Measurements from ENCODE around the gene S100A7. TPM values are rescaled to one million over a fixed set of nuclear protein-coding genes. Genes with fewer than 3 reads are reported as not detected.

The S100A7 gene
- total and polyA plus RNA-seq, 2 of the 4 experiments (the other 2 are of a cell fraction): not detected

GRCh38 chr1:153441238-153441755 is 19.2 kb downstream of the S100A7 start:
- no peak overlapping the region for H4K91ac ChIP-seq (ENCODE audit: insufficient read depth, low read depth, low read length)
- no peak overlapping the region for H3K18ac ChIP-seq (ENCODE audit: low read depth, low read length)
- peak overlapping the region; percentile 32 for H2AFZ ChIP-seq (replicated peaks; ENCODE audit: low read length, poor library complexity)
- ATAC-seq (ENCODE audit: low read depth) (no peak), DNase-seq (no peak)
- peaks cover 2% of the 10 kb centered on the region for H3K27me3 ChIP-seq (ENCODE audit: control insufficient read depth, insufficient read depth, low read length)
- WGBS, 2 experiments (ENCODE audit: extremely low coverage in 2 of 2, insufficient read length in 1 of 2): 45% methylated on average over 4 of the region's 9 CpGs; no CpG with 5 or more reads in 1 of the 2 experiments
- no peaks in the 10 kb centered on the region for H3K9me1 ChIP-seq (ENCODE audit: insufficient read depth, low read length)
- no peak overlapping the region for H4K5ac ChIP-seq (ENCODE audit: low read depth, low read length)
- no peak overlapping the region for H3K14ac ChIP-seq (replicated peaks; ENCODE audit: low read depth, low read length)
- dilution Hi-C loops (cut with HindIII; ENCODE audit: low sequenced_read_pairs, unreplicated experiment) (no loop called here), in situ Hi-C loops (cut with MboI; ENCODE audit: low sequenced_read_pairs) (no loop called here), intact Hi-C loops (cut with micrococcal nuclease) (no loop called here)
- H3K4me2 ChIP-seq (ENCODE audit: low read depth, low read length): no peak overlapping the region
- H3K79me1 ChIP-seq (ENCODE audit: low read depth in 1 of 2, low read length in 2 of 2): no peaks in the 10 kb centered on the region
- no peak overlapping the region for H2BK20ac ChIP-seq (ENCODE audit: low read depth, low read length)
- no peak overlapping the region for H3K27ac ChIP-seq (ENCODE audit: insufficient read depth, low read length)
- ChIA-PET POLR2A (ENCODE audit: unreplicated experiment) (no interaction called here), CTCF (no interaction called here)
- H4K20me1 ChIP-seq (ENCODE audit: insufficient read depth, low read length): no peaks in the 10 kb centered on the region
- H2AK9ac ChIP-seq (replicated peaks; ENCODE audit: low read depth, low read length, poor library complexity): no peak overlapping the region
- no peak overlapping the region for H3K56ac ChIP-seq (ENCODE audit: extremely low read depth, insufficient read depth, low read length)
- BruUV-seq (replicated peaks): no TSS peak
- H3K23ac ChIP-seq (ENCODE audit: low read depth, low read length): no peak overlapping the region
- no peak overlapping the region for H3K9ac ChIP-seq (ENCODE audit: low read depth, low read length)
- TF ChIP-seq MAFK (IDR thresholded peaks at IDR 0.05; ENCODE audit: low read depth, low read length) (no peak), MAZ (IDR thresholded peaks at IDR 0.05; ENCODE audit: borderline replicate concordance, low read depth, low read length) (no peak), CEBPB (IDR thresholded peaks at IDR 0.05; ENCODE audit: low read depth, low read length) (no peak), SMC3 (IDR thresholded peaks at IDR 0.05; ENCODE audit: low read depth, low read length) (no peak), ELK1 (IDR thresholded peaks at IDR 0.05; ENCODE audit: borderline replicate concordance, low read depth, low read length) (no peak), USF2 (IDR thresholded peaks at IDR 0.05; ENCODE audit: low read depth, low read length) (no peak), CTCF (conservative IDR thresholded peaks at IDR 0.05; ENCODE audit: low read depth, low read length) (no peak), POLR2A (IDR thresholded peaks at IDR 0.05; ENCODE audit: low read depth, low read length) (no peak), RAD21 (IDR thresholded peaks at IDR 0.05; ENCODE audit: low read length) (no peak)
- H3K4me3 ChIP-seq (ENCODE audit: insufficient read depth, low read depth, low read length): no peak overlapping the region
- no peaks in the 10 kb centered on the region for H3K9me3 ChIP-seq (ENCODE audit: control insufficient read depth, insufficient read depth, low read length)
- no peak overlapping the region for H2BK120ac ChIP-seq (ENCODE audit: low read depth, low read length)
- no peak overlapping the region for H4K8ac ChIP-seq (ENCODE audit: low read depth in 2 of 2, low read length in 2 of 2)
- no peak overlapping the region for H3K4ac ChIP-seq (ENCODE audit: low read depth, low read length)
- no peak overlapping the region for H2BK5ac ChIP-seq (ENCODE audit: low read depth, low read length, poor library complexity, severe bottlenecking)
- H2BK15ac ChIP-seq (ENCODE audit: low read depth, low read length): no peak overlapping the region
- H2AK5ac ChIP-seq (ENCODE audit: low read depth, low read length): no peak overlapping the region
- H3K4me1 ChIP-seq (ENCODE audit: control insufficient read depth, insufficient read depth, low read length): no peaks in the 10 kb centered on the region
- no peaks in the 10 kb centered on the region for H3K36me3 ChIP-seq (ENCODE audit: control insufficient read depth, insufficient read depth, low read length)

All from IMR-90 (cell line).